Fibroblast of the aortic adventitia (primary cell): Measurements from ENCODE around the gene GRIA1. TPM values are rescaled to one million over a fixed set of nuclear protein-coding genes. Genes with fewer than 3 reads are reported as not detected.
A peak's percentile ranks its signal among the peaks of the same experiment; 100 is the strongest.
"Not testable (repeated sequence)": the region's sequence is repeated elsewhere in the genome, so short reads cannot be mapped to it uniquely, and the experiment has no call there.

Experiments used
- DNase-seq: peaks from one replicate; pipeline ENCODE4 v3.0.0-alpha.2; 2010; ENCODE audit warnings: low read depth
- H3K4me3 ChIP-seq: 2 replicates; pipeline ENCODE4 v1.5.1; 2011; ENCODE audit warnings: low read depth, mild to moderate bottlenecking, control low read depth, low read length, moderate library complexity
- CTCF ChIP-seq: IDR thresholded peaks from 2 replicates; pipeline ENCODE4 v1.5.1; 2011; ENCODE audit warnings: mild to moderate bottlenecking, low read length, control low read depth, inconsistent platforms; ENCODE audit not compliant: insufficient read depth
- small RNA-seq: library from RNA; depleted of rRNA; stranded (forward); fragments of <200 nt; gene quantifications from one replicate; pipeline ENCODE3, GENCODE V24; 2012
- total RNA-seq: library from RNA; depleted of rRNA; stranded (reverse); fragments of >200 nt; gene quantifications from 2 replicates; pipeline ENCODE4 v1.2.3, GENCODE V29; 2012; ENCODE audit warnings: low replicate concordance

GRIA1 gene
- total RNA-seq, 1 donor, result 1.2 TPM

- DNase-seq, result peak; percentile 51
Observed at GRCh38 chr5:153831973-153832372, 341.5 kb downstream of the GRIA1 start.

DNA sequence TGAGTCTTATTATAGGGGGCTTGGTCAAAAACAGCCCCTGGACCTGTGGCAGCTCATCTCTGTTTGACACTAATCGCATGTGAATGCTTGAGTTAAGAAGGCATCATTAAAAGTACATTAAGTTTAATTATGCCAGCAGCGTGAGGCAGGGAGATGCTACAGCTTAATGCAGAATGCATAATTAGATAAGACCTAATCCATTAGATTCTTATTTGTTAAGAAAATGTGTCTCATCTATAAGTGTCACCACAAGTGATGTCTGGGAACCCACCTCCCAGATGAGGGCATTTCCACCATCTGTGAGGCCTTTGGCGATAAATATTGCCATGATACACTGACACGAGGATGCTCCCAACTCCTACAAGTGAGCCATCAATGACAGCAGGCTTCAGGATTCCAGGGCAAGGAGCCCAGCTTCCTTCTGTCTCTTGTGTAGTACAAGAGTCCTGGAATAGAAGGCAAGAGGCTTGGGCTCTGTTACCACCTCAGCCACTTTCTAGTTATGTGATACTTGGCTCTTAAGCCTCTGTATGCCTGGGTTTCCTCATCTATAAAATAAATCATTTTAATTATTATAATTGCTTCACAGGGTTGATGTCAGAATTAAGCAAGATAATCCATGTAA is 345.5 kb downstream of the GRIA1 start:
- no peak for DNase-seq
- TF ChIP-seq CTCF, result no peak

More at GRCh38 chr5:153831973-153832372, 341.5 kb downstream of the GRIA1 start:
- TF ChIP-seq CTCF, result no peak
- no peak overlapping the region for H3K4me3 ChIP-seq

GRCh38 chr5:153849303-153850113 is 359.0 kb downstream of the GRIA1 start:
- DNase-seq, H3K4me3 ChIP-seq: not testable (repeated sequence)

More for the DNA sequence above, 345.5 kb downstream of the GRIA1 start:
- H3K4me3 ChIP-seq, result no peak overlapping the region

DNA sequence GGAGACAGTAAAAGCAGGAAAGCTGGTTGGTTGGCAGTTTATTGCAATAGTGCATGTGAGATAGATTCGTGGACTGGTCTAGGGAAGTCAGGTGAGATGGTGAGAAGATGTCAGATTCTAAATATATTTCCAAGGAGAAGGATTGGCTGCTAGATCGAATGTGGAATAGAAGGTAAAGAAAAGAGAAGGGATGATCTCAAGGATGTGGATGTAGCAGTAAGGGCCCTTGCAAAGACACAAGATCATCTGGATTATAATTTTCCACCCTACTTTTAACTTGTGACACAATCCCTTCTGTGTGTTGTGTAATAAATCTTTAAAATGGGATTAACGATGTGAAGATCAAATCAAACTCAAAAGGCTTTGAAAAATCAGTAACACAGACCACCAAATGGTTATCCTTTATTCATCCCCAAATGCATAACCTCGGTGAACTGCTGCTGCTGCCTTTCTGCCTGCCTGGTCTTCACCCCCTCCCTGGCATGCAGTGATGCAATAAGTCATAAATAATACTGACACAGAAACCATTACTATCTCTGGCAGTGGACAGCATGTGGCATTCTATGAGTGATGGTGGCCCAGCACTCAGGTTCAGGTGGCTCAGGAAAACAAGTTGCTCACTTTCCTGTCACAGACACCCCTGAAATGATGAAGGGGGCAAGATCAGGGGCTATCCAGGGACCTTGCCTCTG is 369.9 kb downstream of the GRIA1 start:
- no peak overlapping the region for H3K4me3 ChIP-seq
- no peak for TF ChIP-seq CTCF
- no peak for DNase-seq

DNA sequence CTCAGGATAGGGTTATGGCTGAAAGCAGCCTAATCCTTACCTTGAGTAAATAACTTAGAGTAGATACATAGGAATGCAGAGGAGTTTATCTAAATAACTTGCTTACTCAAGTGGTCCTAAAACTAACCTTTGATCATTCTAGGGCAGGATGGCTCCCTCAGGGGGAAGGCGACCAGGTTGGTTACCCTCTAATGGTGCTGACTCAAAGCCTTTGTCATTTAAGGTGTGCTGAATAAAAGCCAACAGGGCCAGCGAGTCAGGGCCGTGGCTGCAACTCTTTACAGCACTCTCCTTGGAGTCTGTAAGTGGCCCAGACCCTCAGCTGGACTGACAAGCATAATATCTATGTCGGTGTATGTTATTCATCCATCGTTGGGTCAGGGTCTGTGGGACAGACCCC is 372.4 kb downstream of the GRIA1 start:
- not testable (repeated sequence) for DNase-seq, H3K4me3 ChIP-seq

Small RNA genes lying within 50 kb of the gene (small RNA-seq; reads per million reads assigned to genes)
- gene RN7SL177P, result not detected
